Activated T-cell treated with anti-CD3 and anti-CD28 coated beads, Interleukin-2, amount 50 U/mL, for 72 hours (primary cell): ENCODE data around the gene GZMH. TPM values are rescaled to one million over a fixed set of nuclear protein-coding genes. Genes with fewer than 3 reads are reported as not detected.
"Not testable (repeated sequence)": the region's sequence is repeated elsewhere in the genome, so short reads cannot be mapped to it uniquely, and the experiment has no call there.

Source experiments
- ATAC-seq, 2 donors: fragments of 150-1000 bp; cut with Tn5 transposase; replicated peaks in 1 of 2; 2 replicates each; pipeline ENCODE4 v1.10.0; 2021; ENCODE audit warnings: moderate library complexity in 2 of 2, mild to moderate bottlenecking in 1 of 2
- DNase-seq, 2 donors: peaks; one replicate each; pipeline ENCODE4 v3.0.0; 2021 to 2022; ENCODE audit warnings: mixed read lengths in 1 of 2
- H3K27ac Mint-ChIP-seq: one replicate; pipeline ENCODE4 v1.8.0; 2022; ENCODE audit warnings: mild to moderate bottlenecking, moderate library complexity, mixed read lengths
- H3K27me3 Mint-ChIP-seq: one replicate; pipeline ENCODE4 v1.8.0; 2022; ENCODE audit warnings: low read depth, mixed read lengths
- H3K36me3 Mint-ChIP-seq, 2 donors: one replicate each; pipeline ENCODE4 v1.8.0; 2022; ENCODE audit warnings: mixed read lengths in 2 of 2, mild to moderate bottlenecking in 1 of 2; ENCODE audit not compliant: insufficient read depth in 2 of 2
- H3K4me1 Mint-ChIP-seq: one replicate; pipeline ENCODE4 v1.8.0; 2022; ENCODE audit warnings: low read depth, mixed read lengths
- H3K4me3 Mint-ChIP-seq, 2 donors: one replicate each; pipeline ENCODE4 v1.8.0; 2022; ENCODE audit warnings: mild to moderate bottlenecking in 2 of 2, mixed read lengths in 2 of 2, moderate library complexity in 2 of 2
- H3K9me3 Mint-ChIP-seq, 2 donors: one replicate each; pipeline ENCODE4 v1.8.0; 2022; ENCODE audit warnings: mixed read lengths in 2 of 2
- total RNA-seq, 2 donors: library from RNA; stranded (reverse); gene quantifications; one replicate each; pipeline ENCODE4 v1.2.3, GENCODE V29; 2022

The GZMH gene, protein sequence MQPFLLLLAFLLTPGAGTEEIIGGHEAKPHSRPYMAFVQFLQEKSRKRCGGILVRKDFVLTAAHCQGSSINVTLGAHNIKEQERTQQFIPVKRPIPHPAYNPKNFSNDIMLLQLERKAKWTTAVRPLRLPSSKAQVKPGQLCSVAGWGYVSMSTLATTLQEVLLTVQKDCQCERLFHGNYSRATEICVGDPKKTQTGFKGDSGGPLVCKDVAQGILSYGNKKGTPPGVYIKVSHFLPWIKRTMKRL
- 10 to 100 TPM; 32.3 to 74.2 TPM for total RNA-seq

DNA sequence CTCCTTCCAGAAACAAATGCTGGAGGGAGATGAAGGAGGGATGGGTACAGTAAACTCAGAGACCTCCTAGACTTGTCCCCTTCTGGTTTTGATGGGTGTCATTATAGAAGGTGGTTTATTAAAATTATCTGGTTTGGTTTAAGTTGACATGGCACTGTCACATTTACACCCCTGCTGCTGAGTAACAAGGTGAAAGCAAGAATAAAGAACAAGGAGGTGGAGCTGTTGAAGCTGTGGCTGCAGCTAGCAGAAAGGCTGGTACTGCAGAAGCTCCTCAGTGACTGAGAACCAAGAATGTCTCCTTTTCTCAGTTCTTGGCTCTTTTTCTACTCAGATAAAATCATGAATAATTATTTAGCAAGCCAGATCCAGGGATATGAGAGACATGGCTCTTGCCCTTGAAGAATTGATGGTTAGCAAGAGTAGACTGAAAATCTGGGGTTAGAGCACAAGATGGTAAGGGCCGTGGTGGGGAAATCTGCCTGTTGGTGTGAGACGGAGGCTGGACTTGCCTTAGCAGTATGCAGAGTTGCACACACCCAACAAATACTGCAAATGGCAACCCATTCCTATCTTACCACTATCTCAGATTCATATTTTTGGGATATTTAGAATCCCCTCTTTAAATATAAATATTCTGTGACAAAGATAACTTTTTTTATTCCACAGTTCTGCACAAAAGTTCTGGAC, at the start of gene GZMH:
Gene GZMH, minus strand, starts transcription at position 31 of the 690 bp plus-strand sequence. CDS start 72 bp downstream, outside the sequence.
- DNase-seq (peak in 1 of 2 donors; percentile 22), ATAC-seq (peak; percentile 71 to 74)
- H3K4me1 Mint-ChIP-seq: peaks cover 88% of the 10 kb centered on the region
- H3K9me3 Mint-ChIP-seq: no peaks in the 10 kb centered on the region
- no peaks in the 10 kb centered on the region for H3K36me3 Mint-ChIP-seq
- peak within 1 kb of the TSS; percentile 79 to 90 for H3K4me3 Mint-ChIP-seq
- H3K27ac Mint-ChIP-seq: peak within 1 kb of the TSS; percentile 87
- H3K27me3 Mint-ChIP-seq: no peaks in the 10 kb centered on the region

DNA sequence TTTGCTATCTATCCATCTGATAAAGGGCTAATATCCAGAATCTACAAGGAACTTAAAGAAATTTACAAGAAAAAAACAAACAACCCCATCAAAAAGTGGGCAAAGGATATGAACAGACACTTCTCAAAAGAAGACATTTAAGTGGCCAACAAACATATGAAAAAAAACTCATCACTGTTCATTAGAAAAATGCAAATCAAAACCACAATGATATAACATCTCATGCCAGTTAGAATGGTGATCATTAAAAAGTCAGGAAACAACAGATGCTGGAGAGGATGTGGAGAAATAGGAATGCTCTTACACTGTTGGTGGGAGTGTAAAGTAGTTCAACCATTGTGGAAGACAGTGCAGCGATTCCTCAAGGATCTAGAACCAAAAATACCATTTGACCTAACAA, 38.9 kb upstream of the GZMH start:
- not testable (repeated sequence) for H3K9me3 Mint-ChIP-seq, H3K27me3 Mint-ChIP-seq, H3K27ac Mint-ChIP-seq, H3K4me3 Mint-ChIP-seq, DNase-seq, ATAC-seq
- H3K36me3 Mint-ChIP-seq: peaks cover 7 to 13% of the 10 kb centered on the region in 2 donors
- peaks cover 14% of the 10 kb centered on the region for H3K4me1 Mint-ChIP-seq

DNA sequence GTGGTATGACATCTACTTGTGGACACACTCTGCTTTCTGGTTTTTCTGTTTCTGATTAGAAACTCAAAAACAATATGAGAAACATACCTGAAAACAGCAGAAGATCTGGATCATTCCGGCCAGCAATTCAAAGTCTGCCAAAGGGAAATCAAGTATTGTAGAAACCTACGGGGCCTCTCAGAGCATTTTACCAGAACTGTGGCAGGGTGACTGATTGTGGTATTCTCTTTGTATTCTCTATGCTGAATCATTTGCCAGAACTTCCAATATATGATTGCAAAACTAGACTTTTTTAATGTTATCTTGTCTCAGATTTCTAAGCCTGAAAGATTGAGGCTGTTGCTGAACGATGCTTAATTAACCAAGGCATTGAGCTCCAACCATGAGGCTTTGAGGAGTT, 30.4 kb upstream of the GZMH start:
- Mint-ChIP-seq H3K4me3 (peak overlapping the region; percentile 48 to 84), H3K27ac (peak overlapping the region; percentile 93), H3K27me3 (no peaks in the 10 kb centered on the region), H3K9me3 (no peaks in the 10 kb centered on the region), H3K36me3 (peaks cover 0 to 4% of the 10 kb centered on the region in 2 donors), H3K4me1 (peaks cover 59% of the 10 kb centered on the region)
- DNase-seq: no peak
- ATAC-seq: peak; percentile 88 to 89

DNA sequence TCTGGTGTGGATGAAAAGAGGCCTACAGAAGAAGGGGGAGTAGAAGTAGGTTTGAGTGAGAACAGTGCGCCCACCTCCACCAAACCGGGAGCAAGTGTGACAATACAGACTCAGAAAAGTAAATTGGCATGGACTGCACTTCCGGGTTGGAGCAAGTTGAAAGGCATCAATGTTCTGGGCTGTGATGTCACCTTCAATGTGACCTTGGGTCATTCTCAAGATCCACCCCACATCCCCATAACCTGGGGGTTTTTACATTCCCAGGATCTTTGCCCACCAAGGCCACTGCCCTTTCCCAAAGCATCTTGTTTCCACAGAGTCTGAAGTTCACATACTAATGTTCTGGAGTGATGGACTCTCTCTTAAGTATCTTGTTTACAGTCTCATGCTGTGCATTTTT, 29.8 kb upstream of the GZMH start:
- Mint-ChIP-seq H3K27ac (peak overlapping the region; percentile 93), H3K27me3 (no peaks in the 10 kb centered on the region), H3K4me3 (peak overlapping the region; percentile 48 to 84), H3K36me3 (peaks cover 0 to 6% of the 10 kb centered on the region in 2 donors), H3K9me3 (peaks cover 0 to 2% of the 10 kb centered on the region in 2 donors), H3K4me1 (peaks cover 66% of the 10 kb centered on the region)
- ATAC-seq (peak in 1 of 2 donors; percentile 14), DNase-seq (no peak)

DNA sequence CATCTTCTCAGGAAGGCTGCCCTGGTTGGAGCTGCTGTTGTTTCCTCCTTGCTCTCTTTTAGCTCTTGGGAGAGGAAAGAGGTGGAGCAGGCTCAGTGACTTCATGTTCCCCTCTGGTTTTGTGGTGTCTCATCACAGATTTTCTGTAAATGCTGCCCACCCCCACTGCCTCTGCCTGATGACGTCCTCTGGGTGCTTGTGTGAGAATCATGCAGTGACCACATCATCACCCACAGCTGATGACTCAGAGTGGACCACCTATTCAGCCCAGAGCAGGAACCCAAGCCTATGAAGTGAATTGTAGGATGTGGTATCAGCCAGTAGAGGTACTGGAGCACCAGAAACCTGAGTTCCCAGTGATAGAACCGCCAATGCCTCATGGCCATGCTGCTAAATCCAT, 24.7 kb upstream of the GZMH start, which contains the start of gene GZMB:
Gene GZMB, minus strand, starts transcription at position 33 of the 400 bp plus-strand sequence. Its CDS starts 30 bp downstream, at position 3.
- peaks cover 18 to 30% of the 10 kb centered on the region in 2 donors for H3K36me3 Mint-ChIP-seq
- DNase-seq (peak; percentile 87 to 90), ATAC-seq (peak; percentile 93)
- peaks cover 81% of the 10 kb centered on the region for H3K4me1 Mint-ChIP-seq
- peaks cover 0 to 2% of the 10 kb centered on the region in 2 donors for H3K9me3 Mint-ChIP-seq
- peak within 1 kb of the TSS; percentile 94 for H3K27ac Mint-ChIP-seq
- no peaks in the 10 kb centered on the region for H3K27me3 Mint-ChIP-seq
- peak within 1 kb of the TSS; percentile 87 to 96 for H3K4me3 Mint-ChIP-seq

DNA sequence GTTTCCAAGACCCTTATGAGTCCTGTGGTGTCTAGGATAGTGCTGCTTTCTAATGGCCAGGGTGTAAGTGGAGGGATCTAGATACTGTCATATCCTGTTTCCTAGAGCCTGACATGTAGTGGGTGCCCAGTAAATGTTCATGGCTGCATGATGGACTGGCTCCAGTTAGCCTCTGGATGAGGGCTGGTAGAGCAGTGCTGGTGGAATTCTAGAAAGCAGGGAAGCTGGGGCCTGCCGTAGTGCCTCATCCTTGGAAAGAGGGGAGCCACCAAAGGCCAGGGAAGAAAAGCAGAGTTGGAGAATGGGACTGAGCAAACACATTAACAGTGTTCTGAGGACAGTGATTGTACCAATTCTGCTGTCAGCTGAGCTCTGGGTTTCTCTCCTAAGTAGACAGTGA, 23.9 kb upstream of the GZMH start:
- Mint-ChIP-seq H3K4me1 (peaks cover 74% of the 10 kb centered on the region), H3K9me3 (peaks cover 0 to 2% of the 10 kb centered on the region in 2 donors), H3K27me3 (no peaks in the 10 kb centered on the region), H3K4me3 (peak overlapping the region; percentile 87 to 96), H3K27ac (peak overlapping the region; percentile 94), H3K36me3 (peaks cover 18 to 30% of the 10 kb centered on the region in 2 donors)
- ATAC-seq: no peak
- DNase-seq: no peak

DNA sequence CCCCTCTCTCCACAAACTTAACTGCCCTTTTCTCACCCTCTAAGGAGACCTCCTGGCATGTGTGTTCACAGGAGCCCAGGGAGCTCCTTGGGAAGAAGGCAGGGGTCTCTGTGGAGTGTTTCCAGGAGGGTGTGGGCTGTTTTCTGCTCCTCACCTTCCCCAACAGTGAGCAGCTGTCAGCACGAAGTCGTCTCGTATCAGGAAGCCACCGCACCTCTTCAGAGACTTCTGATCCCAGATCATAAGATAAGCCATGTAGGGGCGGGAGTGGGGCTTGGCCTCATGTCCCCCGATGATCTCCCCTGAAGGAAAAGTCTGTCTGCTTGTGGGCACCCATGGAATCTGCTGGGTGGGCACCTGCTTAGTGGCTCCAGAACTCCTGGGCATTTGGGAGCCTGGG, 23.3 kb upstream of the GZMH start:
- Mint-ChIP-seq H3K27ac (peak overlapping the region; percentile 94), H3K4me3 (peak overlapping the region; percentile 87 to 96), H3K9me3 (peaks cover 0 to 2% of the 10 kb centered on the region in 2 donors), H3K27me3 (no peaks in the 10 kb centered on the region), H3K4me1 (peaks cover 68% of the 10 kb centered on the region), H3K36me3 (peaks cover 15 to 30% of the 10 kb centered on the region in 2 donors)
- DNase-seq (no peak), ATAC-seq (no peak)

DNA sequence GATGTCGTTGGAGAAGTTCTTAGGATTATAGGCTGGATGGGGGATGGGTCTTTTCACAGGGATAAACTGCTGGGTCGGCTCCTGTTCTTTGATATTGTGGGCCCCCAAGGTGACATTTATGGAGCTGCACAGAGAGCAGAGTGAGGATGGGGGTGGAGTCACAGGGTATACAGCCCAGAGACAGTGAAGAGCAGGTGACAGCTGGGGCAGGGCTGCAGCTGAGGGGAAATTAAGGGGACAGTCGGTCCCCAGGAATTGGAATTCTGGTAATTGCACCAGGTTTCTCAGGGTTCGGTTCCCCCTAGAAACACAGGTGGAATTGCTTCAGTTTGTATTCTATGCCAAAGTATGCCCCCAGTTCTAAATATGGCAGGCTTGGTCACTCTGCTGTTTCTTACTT, 22.9 kb upstream of the GZMH start:
- Mint-ChIP-seq H3K9me3 (peaks cover 0 to 2% of the 10 kb centered on the region in 2 donors), H3K36me3 (peaks cover 15 to 30% of the 10 kb centered on the region in 2 donors), H3K27ac (peak overlapping the region; percentile 94), H3K4me3 (peak overlapping the region; percentile 87 to 96), H3K4me1 (peaks cover 64% of the 10 kb centered on the region), H3K27me3 (no peaks in the 10 kb centered on the region)
- DNase-seq (no peak), ATAC-seq (no peak)

DNA sequence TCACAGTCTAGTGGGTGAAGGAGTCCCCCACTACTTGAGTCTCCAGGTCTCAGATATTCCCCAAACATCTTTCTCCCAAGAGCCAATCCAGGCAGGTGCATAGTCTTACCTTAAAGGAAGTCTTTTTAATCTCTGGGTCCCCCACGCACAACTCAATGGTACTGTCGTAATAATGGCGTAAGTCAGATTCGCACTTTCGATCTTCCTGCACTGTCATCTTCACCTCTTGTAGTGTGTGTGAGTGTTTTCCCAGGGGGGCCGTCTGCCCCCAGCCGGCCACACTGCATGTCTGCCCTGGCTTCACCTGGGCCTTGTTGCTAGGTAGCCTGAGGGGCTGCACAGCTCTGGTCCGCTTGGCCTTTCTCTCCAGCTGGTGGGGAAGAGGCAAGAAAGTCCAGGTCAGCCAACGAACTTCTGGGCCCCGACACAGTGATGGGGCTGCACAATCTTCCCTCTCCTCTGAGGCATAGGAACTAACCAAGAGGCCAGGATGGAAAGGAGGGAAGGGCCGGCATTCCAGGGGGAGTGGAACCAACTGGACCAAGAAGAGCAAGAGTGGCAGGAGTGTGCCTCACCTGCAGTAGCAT, 22.4 kb upstream of the GZMH start:
- H3K27ac Mint-ChIP-seq: peak overlapping the region; percentile 94
- H3K36me3 Mint-ChIP-seq: peaks cover 15 to 30% of the 10 kb centered on the region in 2 donors
- ATAC-seq (no peak), DNase-seq (no peak)
- H3K4me3 Mint-ChIP-seq: peak overlapping the region; percentile 87 to 96
- H3K4me1 Mint-ChIP-seq: peaks cover 61% of the 10 kb centered on the region
- H3K9me3 Mint-ChIP-seq: peaks cover 0 to 2% of the 10 kb centered on the region in 2 donors
- H3K27me3 Mint-ChIP-seq: no peaks in the 10 kb centered on the region

DNA sequence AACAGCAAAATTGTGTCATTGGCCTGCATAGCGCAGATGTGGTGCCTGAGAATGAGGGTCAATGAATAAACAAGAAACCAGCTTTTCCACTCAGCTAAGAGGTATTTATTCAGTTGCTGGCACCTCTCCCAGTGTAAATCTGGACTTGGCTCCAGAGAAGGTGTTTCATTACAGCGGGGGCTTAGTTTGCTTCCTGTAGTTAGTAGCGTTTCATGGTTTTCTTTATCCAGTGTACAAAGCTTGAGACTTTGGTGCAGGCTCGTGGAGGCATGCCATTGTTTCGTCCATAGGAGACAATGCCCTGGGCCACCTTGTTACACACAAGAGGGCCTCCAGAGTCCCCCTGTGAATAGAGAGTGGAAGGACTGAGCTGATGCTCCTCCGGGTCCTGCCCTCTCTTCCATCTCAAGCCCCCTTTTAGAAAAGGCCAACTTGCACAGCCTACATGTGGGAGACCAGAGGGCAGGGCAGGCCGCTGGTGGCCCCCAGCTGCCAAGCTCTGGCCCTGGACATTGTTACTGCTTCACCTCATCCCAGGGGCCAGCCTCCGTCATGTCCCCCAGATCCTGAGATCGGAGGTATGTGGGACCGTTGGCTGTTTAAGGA, 21.5 kb upstream of the GZMH start:
- H3K27me3 Mint-ChIP-seq: no peaks in the 10 kb centered on the region
- H3K9me3 Mint-ChIP-seq: peaks cover 0 to 2% of the 10 kb centered on the region in 2 donors
- ATAC-seq (peak in 1 of 2 donors; percentile 4), DNase-seq (no peak)
- peaks cover 14 to 30% of the 10 kb centered on the region in 2 donors for H3K36me3 Mint-ChIP-seq
- peaks cover 53% of the 10 kb centered on the region for H3K4me1 Mint-ChIP-seq
- peak overlapping the region; percentile 87 to 96 for H3K4me3 Mint-ChIP-seq
- peak overlapping the region; percentile 94 for H3K27ac Mint-ChIP-seq

DNA sequence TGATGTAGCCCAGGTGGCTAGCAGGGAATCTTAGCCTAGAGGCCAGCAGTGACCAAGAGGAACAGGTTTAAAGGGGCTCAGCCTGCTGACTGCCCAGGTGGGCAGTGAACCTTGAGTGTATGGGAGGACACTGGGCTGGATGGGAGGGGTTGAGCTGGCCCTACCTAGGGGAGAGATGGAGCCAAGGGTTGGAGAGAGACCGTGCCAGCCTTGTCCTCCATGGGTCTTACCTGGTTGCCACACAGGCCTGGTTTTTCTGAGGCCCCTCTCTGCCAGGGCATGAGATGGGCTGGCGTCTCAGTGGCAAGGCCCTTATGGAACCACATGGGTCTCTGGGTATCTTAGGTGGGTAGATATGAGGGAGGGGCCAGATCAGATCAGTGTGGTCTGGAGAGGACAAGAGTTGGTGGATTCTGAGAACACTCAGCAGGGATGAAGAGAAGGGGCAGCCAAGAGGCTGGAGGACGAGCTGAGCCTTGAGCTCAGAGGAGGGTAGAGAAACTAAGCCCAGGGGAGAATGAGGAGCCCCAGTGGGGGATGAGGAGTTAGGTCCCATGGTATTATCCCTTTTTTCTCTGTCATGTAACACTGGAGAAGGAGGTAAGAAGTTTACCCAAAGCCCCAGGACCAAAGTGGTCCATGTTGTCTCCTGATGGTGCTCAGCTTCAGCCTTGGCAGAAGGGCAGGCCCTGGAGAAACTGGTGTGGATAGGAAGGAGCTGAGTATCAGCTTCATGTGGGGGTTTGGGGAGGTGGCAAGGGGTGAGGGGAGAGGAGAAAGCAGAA, 20.8 kb upstream of the GZMH start:
- Mint-ChIP-seq H3K36me3 (peaks cover 16 to 30% of the 10 kb centered on the region in 2 donors), H3K27me3 (no peaks in the 10 kb centered on the region), H3K4me3 (peak overlapping the region; percentile 87 to 96), H3K4me1 (peaks cover 51% of the 10 kb centered on the region), H3K27ac (peak overlapping the region; percentile 84), H3K9me3 (peaks cover 2% of the 10 kb centered on the region in 2 donors)
- ATAC-seq: peak; percentile 3 to 4
- DNase-seq: no peak

DNA sequence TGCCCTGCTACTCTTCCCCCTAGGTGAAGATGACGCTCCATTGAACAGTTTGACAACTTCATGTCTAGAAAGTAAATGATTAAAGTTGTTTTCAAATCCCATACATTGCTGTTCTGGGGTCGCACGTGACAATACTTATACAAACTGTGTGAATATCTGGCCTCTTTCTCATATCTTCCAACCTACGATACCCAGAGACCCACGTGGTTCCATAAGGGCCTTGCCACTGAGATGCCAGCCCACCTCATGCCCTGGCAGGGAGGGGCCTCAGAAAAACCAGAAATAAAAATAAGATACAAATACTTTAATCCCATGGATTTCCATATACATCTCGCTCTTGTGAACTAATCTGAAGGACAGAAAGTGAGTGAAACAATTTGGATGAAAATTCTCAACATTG, 20.0 kb upstream of the GZMH start:
- no peak for DNase-seq
- H3K27me3 Mint-ChIP-seq: no peaks in the 10 kb centered on the region
- H3K4me3 Mint-ChIP-seq: peak overlapping the region; percentile 87 to 96
- H3K27ac Mint-ChIP-seq: peak overlapping the region; percentile 84
- peaks cover 16 to 30% of the 10 kb centered on the region in 2 donors for H3K36me3 Mint-ChIP-seq
- H3K9me3 Mint-ChIP-seq: peaks cover 2% of the 10 kb centered on the region in 2 donors
- ATAC-seq: no peak
- peaks cover 43% of the 10 kb centered on the region for H3K4me1 Mint-ChIP-seq
